Activated T-cell treated with anti-CD3 and anti-CD28 coated beads for 48 hours (primary cell): Measurements from ENCODE around the gene CNKSR2.
A peak's percentile ranks its signal among the peaks of the same experiment; 100 is the strongest.

Source experiments
- DNase-seq: peaks from one replicate; pipeline ENCODE4 v3.0.0-alpha.2; 2020; ENCODE audit warnings: low read depth

The CNKSR2 gene

GRCh38 chrX:21374163-21374993 is at the start of gene CNKSR2:
Gene CNKSR2, plus strand, starts transcription at chrX:21374418. Its CDS starts 480 bp downstream, at chrX:21374898.
- peak; percentile 69 for DNase-seq

- no peak for DNase-seq
These were observed 19.5 kb upstream of the CNKSR2 start for GRCh38 chrX:21354725-21355124.

- no peak for DNase-seq
These were observed 18.4 kb upstream of the CNKSR2 start for GRCh38 chrX:21355831-21356230.

GRCh38 chrX:21369613-21370012 is 4.6 kb upstream of the CNKSR2 start:
- no peak for DNase-seq

GRCh38 chrX:21373001-21373400 is 1.2 kb upstream of the CNKSR2 start:
- no peak for DNase-seq

- peak; percentile 6 for DNase-seq
These were observed 518 bp upstream of the CNKSR2 start for GRCh38 chrX:21373637-21374162.

- no peak for DNase-seq
These were observed 933 bp downstream of the CNKSR2 start for GRCh38 chrX:21374994-21375707.

- no peak for DNase-seq
These were observed 1.4 kb downstream of the CNKSR2 start for GRCh38 chrX:21375708-21376009.

- no peak for DNase-seq
These were observed 2.4 kb downstream of the CNKSR2 start for GRCh38 chrX:21376636-21377035.

- DNase-seq = no peak
These were observed 5.8 kb downstream of the CNKSR2 start for GRCh38 chrX:21379991-21380390.

- no peak for DNase-seq
These were observed 8.5 kb downstream of the CNKSR2 start for GRCh38 chrX:21382715-21383114.

- DNase-seq = no peak
These were observed 9.3 kb downstream of the CNKSR2 start for GRCh38 chrX:21383546-21383945.

GRCh38 chrX:21384178-21384577 is 10.0 kb downstream of the CNKSR2 start:
- DNase-seq = no peak

- no peak for DNase-seq
These were observed 20.6 kb downstream of the CNKSR2 start for GRCh38 chrX:21394792-21395191.

GRCh38 chrX:21398426-21398825 is 24.2 kb downstream of the CNKSR2 start:
- DNase-seq = no peak

GRCh38 chrX:21400408-21401121 is 26.3 kb downstream of the CNKSR2 start:
- no peak for DNase-seq

GRCh38 chrX:21408307-21408706 is 34.1 kb downstream of the CNKSR2 start:
- DNase-seq = no peak

- no peak for DNase-seq
These were observed 34.6 kb downstream of the CNKSR2 start for GRCh38 chrX:21408788-21409187.

- DNase-seq = no peak
These were observed 37.8 kb downstream of the CNKSR2 start for GRCh38 chrX:21412029-21412428.

- DNase-seq = no peak
These were observed 38.7 kb downstream of the CNKSR2 start for GRCh38 chrX:21412883-21413282.

- DNase-seq = no peak
These were observed 52.9 kb downstream of the CNKSR2 start for GRCh38 chrX:21427086-21427485.

- no peak for DNase-seq
These were observed 62.8 kb downstream of the CNKSR2 start for GRCh38 chrX:21437036-21437435.

- DNase-seq = no peak
These were observed 64.6 kb downstream of the CNKSR2 start for GRCh38 chrX:21438792-21439191.
